K562 (cell line): ENCODE results near the gene KAZN. TPM values are rescaled to one million over a fixed set of nuclear protein-coding genes. Genes with fewer than 3 reads are reported as not detected.

Source experiments
- ATAC-seq: fragments of 200-7000 bp; cut with Tn5 transposase; 3 replicates; pipeline ENCODE4 v1.9.1; 2020; ENCODE audit warnings: moderate library complexity
- BruUV-seq: library from RNA; stranded (reverse); fragments of 400-500 nt; replicated peaks from 2 replicates; lab custom pipeline; 2021; lab: Mats Ljungman, UMichigan
- CTCF ChIA-PET: fragments of 300-600 bp; formaldehyde crosslinking; extraction: SDS; loops from one replicate; lab custom pipeline; 2021; ENCODE audit warnings: low intra/inter-chr PET ratio; lab: Yijun Ruan, JAX
- POLR2A ChIA-PET: fragments of 300-600, 350-650 bp; sonication (Branson Sonifier 250); formaldehyde crosslinking; extraction: SDS; loops from one replicate; lab custom pipeline; 2021; ENCODE audit warnings: antibody characterized with exemption, inconsistent platforms; lab: Yijun Ruan, JAX
- DNase-seq, 4 experiments: peaks; one replicate each; pipeline versions ENCODE4 v3.0.0 to v3.0.0-alpha.2; 2011 to 2018; ENCODE audit warnings: low spot score in 3 of 4, mixed read lengths in 3 of 4; ENCODE audit errors: extremely low read depth in 1 of 4
- FAIRE-seq: peaks from 2 replicates; lab custom pipeline; 2011; peaks lifted over from hg19 to GRCh38; lab: Jason Lieb, UNC
- H2AFZ ChIP-seq: 2 replicates; pipeline ENCODE4 v1.6.0; 2011; ENCODE audit warnings: low read depth, low read length, control low read depth, inconsistent platforms
- H3K27ac ChIP-seq: fragments of 200-600 bp; 3 replicates; pipeline ENCODE4 v1.8.0; 2011; ENCODE audit warnings: low read depth, mild to moderate bottlenecking, control low read depth, inconsistent platforms, low read length, moderate library complexity, mixed read lengths; ENCODE audit errors: extremely low read depth
- H3K27me3 ChIP-seq, 2 experiments: fragments of 300-600 bp in 1 of 2; 2 replicates in 1 of 2; 3 replicates in 1 of 2; pipeline versions ENCODE4 v1.6.0 to v1.8.0; 2011; ENCODE audit warnings: inconsistent platforms in 2 of 2, low read length in 2 of 2, mild to moderate bottlenecking in 1 of 2, mixed read lengths in 1 of 2, moderate library complexity in 1 of 2; ENCODE audit not compliant: control insufficient read depth in 2 of 2, insufficient read depth in 2 of 2
- H3K36me3 ChIP-seq: fragments of 300-600 bp; 3 replicates; pipeline ENCODE4 v1.8.0; 2011; ENCODE audit warnings: mild to moderate bottlenecking, low read length, inconsistent platforms; ENCODE audit not compliant: control insufficient read depth, insufficient read depth
- H3K4me1 ChIP-seq, 2 experiments: fragments of 200-600 bp in 1 of 2; replicated peaks in 1 of 2; 2 replicates in 1 of 2; 3 replicates in 1 of 2; pipeline versions ENCODE4 v1.5.1 to v1.8.0; 2011; ENCODE audit warnings: inconsistent platforms in 2 of 2, low read length in 2 of 2, mild to moderate bottlenecking in 1 of 2, mixed read lengths in 1 of 2, moderate library complexity in 1 of 2; ENCODE audit not compliant: control insufficient read depth in 2 of 2, insufficient read depth in 2 of 2
- H3K4me2 ChIP-seq: 2 replicates; pipeline ENCODE4 v1.6.1; 2011; ENCODE audit warnings: low read length, control low read depth, inconsistent platforms, mixed read lengths; ENCODE audit not compliant: insufficient read depth
- H3K4me3 ChIP-seq: fragments of 200-600 bp; sonication (generic), shearing (Covaris generic); 2 replicates; pipeline ENCODE4 v1.5.1; 2016; ENCODE audit warnings: control low read depth, inconsistent platforms
- H3K79me2 ChIP-seq: fragments of 200-600 bp; 3 replicates; pipeline ENCODE4 v1.8.0; 2011; ENCODE audit warnings: low read length, inconsistent platforms; ENCODE audit not compliant: control insufficient read depth, insufficient read depth
- H3K9ac ChIP-seq, 2 experiments: 2 replicates each; pipeline versions ENCODE4 v1.6.0 to v1.6.1; 2011; ENCODE audit warnings: low read depth in 2 of 2, low read length in 2 of 2, control low read depth in 1 of 2, inconsistent platforms in 1 of 2, mild to moderate bottlenecking in 1 of 2, mixed read lengths in 1 of 2; ENCODE audit not compliant: insufficient read depth in 1 of 2
- H3K9me1 ChIP-seq: one replicate; pipeline ENCODE4 v1.6.0; 2011; ENCODE audit warnings: inconsistent platforms, mild to moderate bottlenecking, low read length, moderate library complexity; ENCODE audit not compliant: control insufficient read depth, insufficient read depth
- H3K9me3 ChIP-seq: replicated peaks from 2 replicates; pipeline ENCODE4 v1.5.1; 2011; ENCODE audit warnings: low read depth, low read length, inconsistent platforms; ENCODE audit not compliant: control insufficient read depth, insufficient read depth
- H4K20me1 ChIP-seq: replicated peaks from 2 replicates; pipeline ENCODE4 v1.6.1; 2011; ENCODE audit warnings: low read length, inconsistent platforms, mixed read lengths; ENCODE audit not compliant: control insufficient read depth, insufficient read depth
- E2F8 ChIP-seq: fragments of 450-650 bp; IDR thresholded peaks from 2 replicates; pipeline ENCODE4 v1.7.1; 2018; ENCODE audit warnings: mild to moderate bottlenecking, low read depth; ENCODE audit not compliant: partially characterized antibody
- FOSL1 ChIP-seq: fragments of 200-800 bp; sonication (Bioruptor generic); conservative IDR thresholded peaks from 2 replicates; pipeline ENCODE4 v1.6.1; 2016; ENCODE audit warnings: missing genetic modification characterization, missing compliant biosample characterization
- PBX2 ChIP-seq, 2 experiments: IDR thresholded peaks in 1 of 2; conservative IDR thresholded peaks in 1 of 2; 2 replicates each; pipeline ENCODE4 v1.6.1; 2016; ENCODE audit warnings: low read depth in 2 of 2, mild to moderate bottlenecking in 1 of 2, missing compliant biosample characterization in 1 of 2, missing genetic modification characterization in 1 of 2, moderate library complexity in 1 of 2
- WGBS: fragments of 100-300 bp; shearing (Covaris generic); methylation state at CpG from one replicate; pipeline ENCODE4 v1.1.6; 2016; ENCODE audit warnings: low coverage, mixed read lengths; ENCODE audit not compliant: insufficient coverage; ENCODE audit errors: missing lambda C conversion rate; 5-methylcytosine and 5-hydroxymethylcytosine counted together
- in situ Hi-C: fragments of 300-500 bp; cut with MboI; formaldehyde crosslinking; loops from 4 replicates; pipeline ENCODE4 v1.15.0; 2018; ENCODE audit warnings: inconsistent platforms, mixed read lengths
- intact Hi-C: fragments of 100-400 bp; cut with micrococcal nuclease; formaldehyde crosslinking; loops from 2 replicates; pipeline ENCODE4 v1.14.2; 2022
- polyA plus RNA-seq, 8 experiments: library from polyadenylated mRNA; depleted of rRNA in 4 of 8; stranded (reverse) in 5 of 8; unstranded in 3 of 8; fragments of >200 nt; fragmentation: Nextera tagmentation in 2 of 8; fragmentation: Illumina TruSeq in 1 of 8; extraction: Ambion mirVana in 2 of 8; extraction: Trizol in 1 of 8; gene quantifications; 2 replicates each; pipeline versions ENCODE4 v1.2.1 to v1.2.3, GENCODE V29; 2011 to 2014; ENCODE audit warnings: inconsistent platforms in 1 of 8, missing spikeins in 1 of 8
- total RNA-seq, 7 experiments: library from RNA; depleted of rRNA in 6 of 7; stranded (reverse); fragments of >200 nt in 6 of 7; fragmentation: Illumina TruSeq in 2 of 7; extraction: Trizol in 2 of 7; gene quantifications; 2 replicates each; pipeline versions ENCODE4 v1.2.1 to v1.2.3, GENCODE V29; 2011 to 2021; ENCODE audit warnings: low replicate concordance in 1 of 7

KAZN gene
- total and polyA plus RNA-seq, 9 of the 15 experiments (the other 6 are each of a cell fraction or from before 2014, with no cell fraction given), result 2.1 to 21.6 (median 5.4) TPM

- TF ChIP-seq E2F8 (no peak), FOSL1 (tag) (no peak)
- TF ChIP-seq, all 486 proteins: peak for 18
Observed at GRCh38 chr1:15128520-15129313, 530.2 kb downstream of the KAZN start (continued).

GRCh38 chr1:15129944-15130343, 531.5 kb downstream of the KAZN start:
- H3K4me3 ChIP-seq, result no peak overlapping the region
- H3K4me2 ChIP-seq, result no peak overlapping the region
- TF ChIP-seq PBX2 (CRISPR knock-in tag; IDR thresholded peaks at IDR 0.05; ENCODE audit: low read depth) (no peak), PBX2 (tag; conservative IDR thresholded peaks at IDR 0.05; ENCODE audit: low read depth) (no peak)
- no peaks in the 10 kb centered on the region for H3K9me3 ChIP-seq
- peaks cover 11% of the 10 kb centered on the region for H4K20me1 ChIP-seq
- H3K36me3 ChIP-seq, result no peaks in the 10 kb centered on the region
- CTCF ChIA-PET, result interaction anchor here (3.8 to 4.1 kb wide), 2 partner anchors 143 to 175 kb away, joined by 27 to 39 read pairs; no protein-coding TSS in a partner anchor
- POLR2A ChIA-PET, result interaction anchor here (1.9 kb wide), 1 partner anchor 14 kb away, joined by 6 read pairs; no protein-coding TSS in a partner anchor
- H3K9me1 ChIP-seq, result no peaks in the 10 kb centered on the region
- no peak overlapping the region for H2AFZ ChIP-seq
- H3K9ac ChIP-seq, result no peak overlapping the region
- in situ Hi-C loops, result loop anchor here (10.0 kb wide), 2 partner anchors 145 to 295 kb away; no protein-coding TSS in a partner anchor
- H3K27me3 ChIP-seq, result peaks cover 8 to 35% of the 10 kb centered on the region in 2 experiments; a peak in 4 of 5 replicates
- no peak for ATAC-seq
- WGBS, result 2% methylated on average over 4 of the region's 4 CpGs
- no peak overlapping the region for H3K27ac ChIP-seq
- no TSS peak for BruUV-seq
- H3K4me1 ChIP-seq, result no peaks in the 10 kb centered on the region
- intact Hi-C loops, result no loop called here
- no peak for FAIRE-seq
- no peak for DNase-seq
- no peaks in the 10 kb centered on the region for H3K79me2 ChIP-seq
